ENCODE measurements around the gene MRPL20. TPM values are rescaled to one million over a fixed set of nuclear protein-coding genes. Genes with fewer than 3 reads are reported as not detected.
"Not testable (repeated sequence)": the region's sequence is repeated elsewhere in the genome, so short reads cannot be mapped to it uniquely, and the experiment has no call there.

MRPL20 gene
- total RNA-seq, 2 experiments from 2014 or later: 95.2 to 130 TPM

DNA sequence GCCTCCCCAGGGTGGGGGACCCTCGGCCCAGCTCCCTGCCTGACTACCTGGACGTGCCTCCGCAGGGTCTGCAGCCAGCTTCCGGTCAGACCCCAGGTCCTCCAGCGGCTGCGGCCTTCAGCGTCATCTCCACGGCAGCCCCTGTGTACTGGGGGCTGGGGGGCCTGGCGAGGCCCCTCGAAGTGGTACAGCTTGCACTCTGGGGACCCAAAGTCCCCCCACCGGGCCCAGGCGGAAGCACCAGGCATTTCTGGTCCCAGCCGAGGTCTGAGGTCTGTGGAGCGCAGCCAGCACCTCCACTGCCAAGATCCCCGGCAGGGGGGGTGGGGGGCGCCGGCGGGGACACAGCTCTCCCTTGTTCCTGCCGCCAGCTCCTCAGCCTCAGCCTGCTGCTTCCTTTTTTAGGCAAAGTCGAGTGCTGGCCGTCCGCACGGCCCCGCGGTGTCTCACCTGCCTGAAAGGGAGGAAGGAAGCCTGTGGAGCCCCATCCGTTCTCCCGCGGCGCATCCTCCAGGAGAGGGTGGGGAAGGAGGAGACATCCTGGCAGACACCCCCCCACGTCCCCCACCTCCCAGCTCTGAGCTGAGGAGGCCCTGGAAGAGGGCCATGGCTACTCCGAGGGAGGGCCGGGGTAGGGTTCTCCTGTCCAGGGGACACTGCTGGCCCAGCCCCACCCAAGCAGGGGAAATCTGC is 27.2 kb upstream of the MRPL20 start:
- CTCF ChIA-PET: interaction anchor here (0.9 kb wide), 1 partner anchor 63 kb away, joined by 3 read pairs; no protein-coding TSS in a partner anchor

DNA sequence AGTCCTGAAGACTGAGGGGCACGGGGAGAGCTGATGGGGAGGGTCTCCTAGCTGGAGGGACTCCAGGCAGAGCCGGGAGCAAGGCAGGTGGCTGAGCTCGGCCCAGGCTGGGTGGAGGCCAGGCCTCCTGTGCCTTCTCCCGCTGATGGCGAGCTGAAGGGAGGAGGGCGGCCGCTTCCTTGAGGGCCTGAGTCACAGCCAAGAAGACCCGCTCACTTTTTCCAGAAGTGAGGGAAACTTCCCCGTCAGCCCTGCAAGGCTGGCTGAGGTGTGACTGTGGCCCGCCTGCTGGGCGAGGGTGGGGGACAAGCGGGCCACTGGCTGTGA is 26.7 kb upstream of the MRPL20 start:
- Mint-ChIP-seq H3K27me3 (peaks cover 22% of the 10 kb centered on the region), H3K36me3 (no peaks in the 10 kb centered on the region), H3K4me3 (no peak overlapping the region), H3K27ac (no peak overlapping the region), H3K9me3 (ENCODE audit: low read depth) (no peaks in the 10 kb centered on the region), H3K4me1 (peaks cover 2% of the 10 kb centered on the region)
- peak; percentile 16 for ATAC-seq
- no peak for DNase-seq
- CTCF ChIA-PET: interaction anchor here (0.9 kb wide), 1 partner anchor 62 kb away, joined by 3 read pairs; no protein-coding TSS in a partner anchor

More for the DNA sequence above, 27.2 kb upstream of the MRPL20 start:
- Mint-ChIP-seq H3K27ac (no peak overlapping the region), H3K9me3 (ENCODE audit: low read depth) (no peaks in the 10 kb centered on the region), H3K4me3 (no peak overlapping the region), H3K36me3 (no peaks in the 10 kb centered on the region), H3K4me1 (peaks cover 2% of the 10 kb centered on the region), H3K27me3 (peaks cover 20% of the 10 kb centered on the region)
- ATAC-seq: no peak
- no peak for DNase-seq

DNA sequence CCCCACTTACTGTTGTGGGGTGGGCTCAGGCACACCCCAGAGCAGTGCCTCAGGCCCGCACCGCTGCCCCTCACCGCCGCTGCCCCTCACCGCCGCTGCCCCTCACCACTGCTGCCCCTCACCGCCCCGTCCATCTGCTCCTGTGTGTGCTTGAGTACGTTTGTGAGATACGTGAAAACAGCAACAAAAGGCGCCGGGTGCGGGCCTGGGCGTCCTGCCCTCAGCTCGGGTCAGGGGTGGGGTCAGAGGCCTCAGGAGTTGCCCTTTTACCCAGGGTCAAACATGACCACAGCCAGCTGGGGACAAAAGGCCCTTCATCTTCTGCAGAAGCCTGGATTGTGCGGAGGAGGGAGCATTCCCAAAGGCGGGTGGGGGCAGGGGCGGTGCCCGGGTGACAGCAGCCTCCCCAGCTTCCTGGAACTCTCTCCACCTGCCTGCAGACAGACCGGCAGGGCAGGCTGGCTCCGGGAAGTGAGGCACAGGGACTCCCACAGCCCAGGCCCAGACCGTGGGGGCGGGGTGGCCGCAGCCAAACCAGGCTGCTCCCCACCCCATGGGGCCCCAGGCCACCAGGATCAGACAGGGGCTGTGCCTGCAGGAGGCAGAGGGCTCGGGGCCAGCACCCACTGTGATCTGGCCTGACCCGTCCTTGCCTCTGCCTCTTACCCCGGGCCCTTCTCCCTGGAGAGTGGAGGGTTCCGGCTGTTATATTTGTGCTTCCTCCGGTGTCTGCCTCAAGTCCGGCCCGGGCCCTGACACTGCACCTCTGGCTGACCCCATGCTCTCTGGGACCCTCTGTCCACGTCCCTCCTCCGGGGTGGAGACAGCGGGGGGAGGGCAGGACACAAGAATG is 26.1 kb upstream of the MRPL20 start:
- H3K36me3 Mint-ChIP-seq: no peaks in the 10 kb centered on the region
- CTCF ChIA-PET: interaction anchor here (0.9 kb wide), 1 partner anchor 61 kb away, joined by 3 read pairs; no protein-coding TSS in a partner anchor

DNA sequence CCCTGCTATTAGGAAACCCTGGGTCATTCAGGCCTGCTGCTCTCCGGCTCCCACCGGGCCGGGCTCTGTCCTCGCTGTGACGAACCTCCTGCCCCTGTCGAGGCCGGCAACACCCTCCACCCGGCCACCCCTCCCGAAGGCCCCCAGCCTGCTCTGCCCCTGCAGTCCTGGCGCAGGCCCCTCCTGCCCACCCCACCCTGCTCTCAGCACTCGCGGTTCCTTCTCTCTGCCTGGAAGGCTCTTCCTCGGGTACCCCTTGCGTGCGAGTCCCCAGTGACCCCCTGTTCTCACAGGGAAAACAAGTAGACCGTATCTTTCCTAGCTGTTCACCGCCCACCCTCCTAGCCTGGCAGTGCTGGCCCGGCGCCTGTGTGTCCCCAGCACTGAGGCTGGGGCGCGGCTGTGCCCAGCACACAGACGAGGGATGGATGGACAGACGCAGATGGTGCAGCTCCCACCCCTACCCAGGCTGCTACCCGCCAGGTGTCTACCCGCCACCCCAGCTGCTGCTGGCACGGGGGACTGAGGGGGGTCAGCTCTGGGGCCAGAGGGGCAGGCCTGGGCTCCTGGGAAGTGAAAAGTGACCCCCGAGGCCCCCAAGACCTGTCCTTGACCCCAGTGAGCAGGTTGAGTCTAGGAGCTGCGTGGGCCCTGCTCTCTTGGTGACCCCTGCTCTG is 25.3 kb upstream of the MRPL20 start:
- DNase-seq (no peak), ATAC-seq (no peak)
- H3K9me3 Mint-ChIP-seq (ENCODE audit: low read depth): no peaks in the 10 kb centered on the region
- H3K27me3 Mint-ChIP-seq: peaks cover 26% of the 10 kb centered on the region
- H3K36me3 Mint-ChIP-seq: no peaks in the 10 kb centered on the region
- H3K4me1 Mint-ChIP-seq: peaks cover 2% of the 10 kb centered on the region
- H3K27ac Mint-ChIP-seq: no peak overlapping the region
- no peak overlapping the region for H3K4me3 Mint-ChIP-seq
- CTCF ChIA-PET: no interaction called here

More for the DNA sequence above, 26.1 kb upstream of the MRPL20 start:
- Mint-ChIP-seq H3K4me1 (peaks cover 2% of the 10 kb centered on the region), H3K9me3 (ENCODE audit: low read depth) (no peaks in the 10 kb centered on the region), H3K27me3 (peaks cover 26% of the 10 kb centered on the region), H3K27ac (no peak overlapping the region), H3K4me3 (no peak overlapping the region)
- no peak for ATAC-seq
- no peak for DNase-seq

DNA sequence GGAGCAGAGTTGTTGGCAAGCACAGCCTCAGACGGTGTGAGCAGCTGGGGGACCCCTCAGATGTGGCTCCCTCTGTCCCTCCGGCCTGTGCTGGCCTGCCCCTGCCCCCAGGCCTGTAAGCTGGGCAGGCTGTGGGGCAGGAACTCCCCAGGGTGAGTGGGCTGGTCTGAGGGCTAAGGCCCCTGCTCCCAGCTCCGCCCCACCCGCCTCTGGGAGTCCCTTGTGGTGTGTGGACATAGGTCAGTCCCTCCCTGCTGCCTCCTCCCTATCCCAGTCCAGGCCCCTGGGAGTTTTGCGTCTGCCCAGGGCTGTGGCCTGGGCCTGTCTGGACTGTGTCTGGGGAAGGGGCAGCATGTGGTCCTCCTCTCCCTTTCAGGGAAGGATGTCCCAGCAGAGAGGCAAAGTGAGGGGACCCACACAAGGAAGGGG is 24.8 kb upstream of the MRPL20 start:
- DNase-seq: no peak
- Mint-ChIP-seq H3K4me3 (no peak overlapping the region), H3K27ac (no peak overlapping the region), H3K27me3 (peaks cover 26% of the 10 kb centered on the region), H3K4me1 (peaks cover 2% of the 10 kb centered on the region), H3K36me3 (no peaks in the 10 kb centered on the region), H3K9me3 (ENCODE audit: low read depth) (no peaks in the 10 kb centered on the region)
- ATAC-seq: no peak
- CTCF ChIA-PET: no interaction called here

DNA sequence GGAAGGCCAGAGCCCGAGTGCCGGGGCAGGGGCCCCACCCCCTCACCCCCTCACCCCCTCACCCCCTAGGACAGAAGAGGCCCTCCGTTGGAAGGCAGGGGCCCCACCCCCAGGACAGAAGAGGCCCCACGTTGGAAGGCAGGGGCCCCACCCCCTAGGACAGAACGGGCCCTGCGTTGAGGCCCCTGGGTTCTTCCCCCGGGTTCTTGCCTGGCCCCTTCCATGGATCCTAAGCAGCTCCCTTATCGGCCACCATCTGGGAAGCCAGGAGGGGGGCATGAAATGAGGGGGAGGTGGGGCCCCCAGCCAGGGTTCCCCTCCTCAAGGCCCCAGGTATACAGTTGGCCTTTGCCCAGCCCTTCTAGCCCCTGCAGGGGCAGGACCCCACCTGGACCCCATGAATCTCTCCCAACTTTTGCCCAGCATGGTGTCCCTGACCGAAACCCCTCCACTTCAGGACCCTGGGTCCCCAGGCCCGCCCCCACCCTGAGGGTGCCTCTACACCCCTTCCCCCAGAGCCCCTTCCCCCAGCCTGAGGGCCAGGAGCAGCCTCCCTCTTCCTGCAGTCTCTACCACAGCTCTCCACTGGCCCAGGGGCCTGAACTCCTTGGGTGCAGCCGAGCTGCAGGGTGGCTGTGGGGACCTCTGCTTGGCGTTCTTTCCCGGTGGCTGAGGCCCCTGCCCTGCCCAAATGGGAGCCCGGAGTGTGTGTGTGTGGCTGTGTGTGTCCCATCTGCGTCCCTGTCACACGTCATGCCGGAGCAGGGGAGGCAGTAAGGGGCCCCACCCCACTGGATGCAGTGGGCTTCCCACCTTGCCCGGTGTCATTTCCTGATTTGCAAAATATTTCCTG is 24.1 kb upstream of the MRPL20 start:
- CTCF ChIA-PET: no interaction called here
- no peak overlapping the region for H3K27ac Mint-ChIP-seq
- no peak for ATAC-seq
- peaks cover 3% of the 10 kb centered on the region for H3K4me1 Mint-ChIP-seq
- no peak overlapping the region for H3K4me3 Mint-ChIP-seq
- peaks cover 23% of the 10 kb centered on the region for H3K27me3 Mint-ChIP-seq
- H3K36me3 Mint-ChIP-seq: no peaks in the 10 kb centered on the region
- H3K9me3 Mint-ChIP-seq (ENCODE audit: low read depth): no peaks in the 10 kb centered on the region
- no peak for DNase-seq

DNA sequence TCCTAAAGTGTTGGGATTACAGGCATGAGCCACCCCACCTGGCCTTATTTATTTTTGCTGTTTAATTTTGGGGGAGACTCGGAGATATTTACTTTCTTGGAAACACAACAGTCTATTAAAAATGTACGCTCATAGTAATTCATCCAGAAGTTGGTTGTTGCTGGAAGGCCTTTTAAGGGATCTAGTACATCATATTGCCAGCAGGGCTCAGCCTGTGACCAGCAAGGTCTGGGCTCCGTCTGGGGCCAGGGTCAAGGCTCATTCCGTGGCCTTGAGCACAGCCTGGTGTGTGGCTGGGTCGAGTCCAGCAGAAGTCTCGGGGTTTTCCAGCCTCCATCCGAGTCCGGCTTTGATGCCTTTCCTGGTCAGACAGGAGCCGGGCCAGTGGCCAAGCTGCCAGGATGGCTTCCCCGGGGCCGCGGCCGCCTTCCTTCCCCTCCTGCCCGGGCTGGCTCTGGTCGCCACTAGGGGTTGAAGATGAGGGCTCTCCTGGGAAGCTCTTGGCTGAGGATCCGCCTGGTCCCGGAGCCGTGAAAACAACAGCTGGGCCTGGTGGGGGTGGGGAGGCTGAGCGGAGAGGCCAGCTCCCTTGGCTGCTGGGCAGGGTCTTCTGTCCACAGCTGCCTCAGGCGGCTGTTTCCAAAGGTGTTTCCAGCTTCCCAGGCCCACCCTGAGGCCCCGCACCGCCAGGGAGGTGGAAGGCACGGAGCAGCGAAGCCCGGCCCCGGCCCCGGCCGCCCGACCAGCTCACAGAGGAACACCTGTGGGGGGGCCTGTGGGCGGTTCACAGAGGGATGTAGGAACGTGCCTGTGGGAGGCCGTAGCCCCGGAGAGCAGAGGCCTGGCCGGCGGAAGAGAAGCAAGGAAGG is 23.3 kb upstream of the MRPL20 start:
- CTCF ChIA-PET: interaction anchor here (0.7 to 2.0 kb wide), 2 partner anchors 11 to 173 kb away, joined by 3 to 8 read pairs; no protein-coding TSS in a partner anchor
- Mint-ChIP-seq H3K4me3 (no peak overlapping the region), H3K9me3 (ENCODE audit: low read depth) (no peaks in the 10 kb centered on the region), H3K4me1 (peaks cover 3% of the 10 kb centered on the region), H3K27ac (no peak overlapping the region), H3K27me3 (peaks cover 28% of the 10 kb centered on the region), H3K36me3 (no peaks in the 10 kb centered on the region)
- no peak for ATAC-seq
- no peak for DNase-seq

DNA sequence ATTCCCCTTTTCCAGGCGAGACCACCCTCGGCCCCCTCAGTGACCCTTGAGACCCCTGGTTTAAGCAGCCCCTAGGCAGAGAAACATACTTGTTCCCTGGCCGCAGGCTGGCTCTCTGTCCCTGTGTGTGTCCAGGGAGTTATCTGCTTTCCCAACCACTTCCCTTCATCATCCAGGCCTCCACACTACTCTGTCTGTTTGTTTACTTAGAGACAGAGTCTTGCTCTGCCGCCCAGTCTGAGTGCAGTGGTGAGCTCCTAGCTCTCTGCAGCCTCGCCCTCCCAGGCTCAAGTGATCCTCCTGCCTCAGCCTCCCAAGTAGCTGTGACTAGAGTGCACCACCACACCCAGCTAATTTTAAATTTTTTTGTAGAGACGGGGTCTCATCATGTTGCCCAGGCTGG is 22.6 kb upstream of the MRPL20 start:
- Mint-ChIP-seq H3K36me3 (no peaks in the 10 kb centered on the region), H3K27ac (no peak overlapping the region), H3K4me1 (peaks cover 3% of the 10 kb centered on the region), H3K27me3 (peaks cover 29% of the 10 kb centered on the region), H3K9me3 (ENCODE audit: low read depth) (no peaks in the 10 kb centered on the region), H3K4me3 (no peak overlapping the region)
- DNase-seq: no peak
- CTCF ChIA-PET: interaction anchor here (0.7 to 2.0 kb wide), 2 partner anchors 11 to 174 kb away, joined by 3 to 8 read pairs; no protein-coding TSS in a partner anchor
- no peak for ATAC-seq

DNA sequence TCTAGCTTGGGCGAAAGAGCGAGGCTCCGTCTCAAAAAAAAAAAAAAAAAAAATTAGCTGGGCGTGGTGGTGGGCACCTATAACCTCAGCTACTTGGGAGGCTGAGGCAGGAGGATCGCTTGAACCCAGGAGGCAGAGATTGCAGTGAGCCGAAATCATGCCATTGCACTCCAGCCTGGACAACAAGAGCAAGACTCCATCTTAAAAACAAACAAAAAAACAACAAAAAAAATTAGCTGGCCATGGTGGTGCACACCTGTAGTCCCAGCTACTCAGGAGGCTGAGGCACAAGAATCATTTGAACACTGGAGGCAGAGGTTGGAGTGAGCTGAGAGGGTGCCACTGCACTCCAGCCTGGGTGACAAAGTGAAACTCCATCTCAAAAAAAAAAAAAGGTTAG is 21.9 kb upstream of the MRPL20 start:
- not testable (repeated sequence) for DNase-seq; H3K4me3 Mint-ChIP-seq; ATAC-seq; H3K4me1 Mint-ChIP-seq; H3K36me3 Mint-ChIP-seq; H3K9me3 Mint-ChIP-seq (ENCODE audit: low read depth); H3K27ac Mint-ChIP-seq
- H3K27me3 Mint-ChIP-seq: peaks cover 32% of the 10 kb centered on the region
- CTCF ChIA-PET: interaction anchor here (2.0 kb wide), 1 partner anchor 12 kb away, joined by 8 read pairs; no protein-coding TSS in a partner anchor

DNA sequence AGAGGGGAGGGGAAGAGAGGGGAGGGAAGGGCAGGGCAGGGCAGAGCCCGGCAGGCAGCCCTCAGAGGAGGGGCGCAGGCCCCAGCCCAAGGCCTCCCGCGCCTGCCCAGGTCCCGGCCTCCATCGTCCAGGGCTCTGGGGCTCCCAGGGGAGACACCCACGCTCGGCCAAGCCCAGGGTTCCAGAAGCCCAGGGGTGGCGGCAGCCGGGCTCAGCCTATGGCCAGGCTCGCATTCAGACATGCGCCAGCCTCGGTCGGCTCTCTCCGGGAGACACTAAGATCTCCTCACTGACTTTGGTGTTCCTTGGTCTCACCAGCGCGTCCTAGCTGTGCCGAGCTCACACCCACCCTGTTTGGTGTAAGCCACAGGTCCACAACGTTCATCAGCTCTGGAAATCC is 21.1 kb upstream of the MRPL20 start:
- Mint-ChIP-seq H3K36me3 (no peaks in the 10 kb centered on the region), H3K4me3 (no peak overlapping the region), H3K9me3 (ENCODE audit: low read depth) (no peaks in the 10 kb centered on the region), H3K27ac (no peak overlapping the region), H3K27me3 (peaks cover 32% of the 10 kb centered on the region), H3K4me1 (peaks cover 4% of the 10 kb centered on the region)
- no peak for ATAC-seq
- no peak for DNase-seq
- CTCF ChIA-PET: interaction anchor here (2.0 kb wide), 1 partner anchor 13 kb away, joined by 8 read pairs; no protein-coding TSS in a partner anchor

DNA sequence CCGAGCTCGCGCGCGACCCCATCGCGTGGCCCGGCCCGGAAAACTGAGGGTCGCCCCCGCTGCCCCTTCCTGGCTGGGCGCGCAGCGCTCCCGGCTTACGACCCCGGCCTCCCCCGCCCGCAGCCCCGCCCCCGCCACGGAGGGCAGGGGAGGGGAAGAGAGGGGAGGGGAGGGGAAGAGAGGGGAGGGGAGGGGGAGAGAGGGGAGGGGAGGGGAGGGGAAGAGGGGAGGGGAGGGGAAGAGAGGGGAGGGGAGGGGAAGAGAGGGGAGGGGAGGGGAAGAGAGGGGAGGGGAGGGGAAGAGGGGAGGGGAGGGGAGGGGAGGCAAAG is 20.7 kb upstream of the MRPL20 start:
- Mint-ChIP-seq H3K4me3 (no peak overlapping the region), H3K4me1 (peaks cover 7% of the 10 kb centered on the region), H3K9me3 (ENCODE audit: low read depth) (no peaks in the 10 kb centered on the region), H3K36me3 (no peaks in the 10 kb centered on the region), H3K27me3 (peaks cover 34% of the 10 kb centered on the region), H3K27ac (no peak overlapping the region)
- CTCF ChIA-PET: no interaction called here
- ATAC-seq (no peak), DNase-seq (no peak)

DNA sequence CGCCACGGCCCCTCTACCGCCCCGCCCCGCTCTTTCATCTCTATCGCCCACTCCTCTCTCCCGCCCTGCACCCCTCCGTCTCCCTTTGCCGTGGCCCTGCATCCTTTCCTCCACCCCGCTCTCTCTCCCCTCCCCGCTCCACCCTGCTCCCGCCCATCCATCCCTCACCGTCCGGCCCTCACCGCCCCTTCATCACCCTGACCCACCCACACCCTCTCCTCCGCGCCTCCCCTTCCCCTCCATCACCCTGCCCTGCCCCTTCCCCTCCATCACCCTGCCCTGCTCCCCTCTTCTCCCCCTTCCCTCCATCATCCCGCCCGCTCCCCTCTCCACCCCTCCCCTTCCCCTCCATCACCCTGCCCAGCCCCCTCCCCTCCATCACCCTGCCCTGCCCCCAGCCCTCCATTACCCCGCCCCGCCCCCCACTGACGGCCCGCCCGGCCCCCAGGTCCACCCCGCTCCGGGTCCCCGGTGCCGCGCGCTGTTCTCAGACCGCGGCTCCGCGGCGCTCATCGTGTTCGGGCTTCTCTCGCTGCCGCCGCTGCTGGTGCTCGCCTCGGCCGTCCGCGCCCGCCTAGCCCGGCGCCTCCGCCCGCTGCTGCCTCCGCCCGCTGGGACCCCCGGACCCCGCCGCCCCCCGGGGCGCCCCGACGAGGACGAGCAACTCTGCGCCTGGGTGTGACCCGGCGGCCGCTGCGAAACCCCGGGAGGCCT is 20.2 kb upstream of the MRPL20 start:
- H3K4me3 Mint-ChIP-seq: no peak overlapping the region

More for the DNA sequence above, 20.2 kb upstream of the MRPL20 start:
- peaks cover 13% of the 10 kb centered on the region for H3K4me1 Mint-ChIP-seq
- H3K36me3 Mint-ChIP-seq: no peaks in the 10 kb centered on the region
- H3K27ac Mint-ChIP-seq: no peak overlapping the region
- CTCF ChIA-PET: no interaction called here
- ATAC-seq (no peak), DNase-seq (no peak)
- peaks cover 37% of the 10 kb centered on the region for H3K27me3 Mint-ChIP-seq
- H3K9me3 Mint-ChIP-seq (ENCODE audit: low read depth): no peaks in the 10 kb centered on the region

Measured in activated CD8-positive, alpha-beta memory T cell treated with anti-CD3 and anti-CD28 coated beads, Interleukin-2, amount 10 ng/mL, durations not matched to agents 7 days and 5 days (primary cell).